ENCODE measurements around the gene ZNF787.

ZNF787 gene

DNA sequence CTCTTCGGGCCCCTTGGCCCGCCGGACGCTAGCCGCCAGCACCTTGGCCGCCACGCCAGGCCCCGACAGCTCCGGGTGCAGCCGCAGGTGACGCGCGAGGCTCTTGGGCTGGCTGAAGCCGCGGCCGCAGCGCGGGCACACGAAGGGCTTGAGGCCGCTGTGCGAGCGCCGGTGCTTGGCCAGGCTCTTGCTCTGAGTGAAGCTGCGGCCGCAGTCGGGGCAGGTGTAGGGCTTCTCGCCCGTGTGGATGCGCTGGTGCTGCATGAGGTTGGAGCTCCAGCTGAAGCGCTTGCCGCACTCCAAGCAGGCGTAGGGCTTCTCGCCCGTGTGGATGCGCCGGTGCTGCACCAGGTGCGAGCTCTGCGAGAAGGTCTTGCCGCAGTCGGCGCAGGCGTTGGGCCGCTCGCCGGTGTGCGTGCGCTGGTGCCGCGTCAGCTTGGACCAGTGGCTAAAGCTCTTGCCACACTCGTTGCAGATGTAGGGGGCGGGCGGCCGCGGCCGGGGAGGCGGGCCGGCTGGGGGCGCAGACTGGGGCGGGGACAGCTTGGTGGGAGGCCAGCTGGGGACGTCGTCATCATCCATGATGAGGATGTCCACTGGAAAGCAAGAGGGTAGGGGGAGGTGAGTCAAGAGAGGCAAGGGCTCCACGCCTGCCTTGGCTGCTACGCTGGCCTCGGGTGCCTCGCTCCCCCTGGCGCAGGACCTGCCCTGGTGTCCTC, 32.4 kb downstream of the ZNF787 start:
- DNase-seq (ENCODE audit: low read depth, low spot score) = no peak

DNA sequence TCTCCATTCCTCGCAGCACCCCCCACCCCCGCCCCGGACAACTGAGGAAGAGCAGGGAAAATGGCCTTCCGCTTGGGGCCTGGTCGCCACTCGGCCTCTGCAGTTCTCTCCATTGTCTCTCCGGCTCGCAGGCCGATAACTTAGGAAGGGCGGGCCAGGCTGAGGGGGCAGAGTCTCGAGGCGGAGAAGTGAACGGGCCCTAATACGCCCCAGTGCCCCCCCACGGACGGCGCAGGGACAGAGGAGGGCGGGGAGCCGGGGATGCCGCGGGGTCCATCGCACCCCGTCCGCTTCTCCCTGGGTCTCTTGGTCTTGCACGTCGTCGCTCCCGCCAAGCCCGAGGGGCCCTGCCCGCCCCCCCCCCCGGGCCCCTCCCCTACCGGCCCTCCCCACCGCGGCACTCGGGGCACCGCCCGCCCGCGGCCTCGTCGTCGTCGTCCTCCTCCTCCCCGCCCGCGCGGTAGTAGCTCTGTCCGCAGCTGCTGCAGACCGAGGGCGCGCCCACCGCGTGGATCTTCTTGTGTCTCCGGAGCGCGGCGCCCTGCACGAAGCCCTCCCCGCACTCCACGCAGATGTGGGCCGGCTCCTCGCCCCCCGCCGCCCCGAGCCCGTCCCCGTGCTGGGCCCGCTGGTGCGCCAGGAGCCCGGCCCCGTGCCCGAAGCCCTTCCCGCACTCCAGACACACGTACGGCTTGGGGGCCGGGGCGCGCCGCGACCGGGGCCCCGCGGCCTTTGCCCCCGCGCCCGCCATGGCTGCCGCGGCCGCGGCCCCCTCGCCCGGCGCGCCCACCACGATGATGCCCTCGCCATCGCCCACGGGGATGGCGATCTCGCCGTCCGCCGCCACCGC, 33.2 kb downstream of the ZNF787 start:
- DNase-seq (ENCODE audit: low read depth, low spot score) = no peak

DNA sequence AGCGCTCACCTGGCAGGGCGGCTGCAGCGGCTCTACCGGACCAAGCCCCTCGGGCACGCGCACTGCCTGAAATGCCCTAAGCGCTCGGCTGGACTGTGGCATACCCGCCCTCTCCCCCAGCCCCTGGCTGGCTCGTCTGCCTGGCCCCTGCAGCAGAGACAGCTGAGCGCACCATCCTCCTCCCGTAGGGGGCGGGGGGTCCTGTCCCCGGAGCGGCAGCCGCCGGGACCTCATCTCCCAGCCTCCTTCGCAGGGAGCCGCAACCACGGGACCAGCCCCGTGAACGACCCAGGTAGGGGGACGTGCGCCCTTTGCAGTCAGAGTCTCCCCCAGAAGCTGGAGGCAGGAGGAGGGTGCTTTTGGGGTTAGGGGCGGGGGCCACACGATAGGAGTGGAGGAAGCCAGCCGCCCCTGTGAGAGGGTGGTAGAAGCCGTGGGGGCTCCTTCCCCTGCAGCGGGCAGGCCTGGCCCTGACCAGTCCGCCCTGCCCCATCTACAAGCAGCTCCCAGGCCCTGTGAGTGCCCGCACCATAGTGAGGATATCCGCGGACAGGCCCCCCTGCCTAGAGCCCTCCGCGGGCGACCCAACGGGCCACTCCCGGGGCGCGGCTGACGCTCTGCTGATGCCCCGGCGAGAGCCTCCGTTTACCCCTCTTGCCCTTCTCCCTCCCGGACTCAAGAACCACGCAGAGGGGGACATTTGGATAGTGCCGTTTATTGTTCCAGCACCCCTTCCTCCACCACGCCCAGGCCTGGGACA, 34.2 kb downstream of the ZNF787 start:
- DNase-seq (ENCODE audit: low read depth, low spot score) = no peak

DNA sequence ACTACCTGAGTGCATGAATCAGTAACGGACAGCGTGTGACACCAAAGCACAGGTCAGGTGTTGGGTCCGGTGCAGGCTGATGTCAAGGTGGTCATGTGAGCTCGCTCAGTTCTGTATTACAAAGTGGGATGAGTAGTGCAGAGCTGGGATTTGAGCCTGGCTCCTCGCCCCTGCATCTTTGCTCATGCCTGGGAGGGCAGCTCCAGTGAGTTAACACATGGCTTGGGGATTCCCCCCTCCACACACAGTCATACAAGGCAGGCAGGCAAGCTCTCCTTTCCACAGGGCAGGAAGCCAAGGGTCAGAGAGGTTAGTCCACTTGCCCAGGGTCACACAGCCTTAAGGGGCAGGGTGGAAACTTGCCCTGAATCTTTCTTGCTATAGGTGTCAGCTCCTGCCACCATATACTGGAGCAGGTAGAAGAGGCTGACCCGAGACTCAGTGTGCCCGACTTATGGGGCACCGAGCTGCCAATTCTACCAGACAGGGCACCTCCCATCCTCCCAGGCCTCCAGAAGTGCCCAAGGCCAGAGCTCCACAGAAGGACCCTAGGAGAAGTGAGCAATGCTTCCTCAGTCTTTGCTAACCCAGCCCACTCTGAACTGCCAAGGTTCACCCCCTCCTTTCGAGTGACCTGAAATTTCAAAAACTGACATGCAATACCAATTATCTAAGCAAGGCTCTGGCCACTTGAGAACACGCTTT, 35.4 kb downstream of the ZNF787 start:
- DNase-seq (ENCODE audit: low read depth, low spot score) = no peak

DNA sequence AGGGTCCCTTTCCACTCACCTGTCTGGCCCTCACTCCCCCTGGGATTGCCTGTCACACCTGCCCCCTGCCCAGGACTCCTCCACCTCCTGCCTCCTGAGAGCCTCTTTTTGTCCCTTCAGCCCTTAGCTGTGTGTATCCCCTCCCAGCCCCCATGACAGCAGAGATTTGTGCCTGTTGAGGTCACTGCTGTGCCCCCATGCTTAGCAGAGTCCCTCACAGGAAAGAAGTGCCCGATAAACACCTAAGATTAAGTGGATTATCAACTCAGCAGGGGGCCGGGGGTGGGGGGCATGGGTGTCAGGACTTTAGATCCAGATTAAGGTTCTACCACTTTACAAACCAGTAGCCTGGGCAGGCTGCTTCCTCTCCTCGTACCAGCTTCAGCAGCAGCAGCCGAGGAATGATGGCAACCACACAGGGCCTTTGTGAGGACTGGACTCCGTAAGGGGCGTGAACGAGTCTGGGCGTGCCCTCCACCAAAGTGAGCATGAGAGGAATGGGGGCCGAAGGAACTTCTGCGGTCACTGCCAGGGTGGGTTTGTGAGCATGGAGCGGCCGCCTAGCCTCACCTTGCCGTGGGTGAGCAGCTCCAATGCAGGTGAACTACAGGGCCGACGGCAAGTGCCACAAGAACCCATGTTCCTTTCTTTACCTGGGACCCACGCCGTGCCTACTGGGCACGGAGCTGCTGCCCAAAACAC, 36.1 kb downstream of the ZNF787 start:
- no peak for DNase-seq (ENCODE audit: low read depth, low spot score)

DNA sequence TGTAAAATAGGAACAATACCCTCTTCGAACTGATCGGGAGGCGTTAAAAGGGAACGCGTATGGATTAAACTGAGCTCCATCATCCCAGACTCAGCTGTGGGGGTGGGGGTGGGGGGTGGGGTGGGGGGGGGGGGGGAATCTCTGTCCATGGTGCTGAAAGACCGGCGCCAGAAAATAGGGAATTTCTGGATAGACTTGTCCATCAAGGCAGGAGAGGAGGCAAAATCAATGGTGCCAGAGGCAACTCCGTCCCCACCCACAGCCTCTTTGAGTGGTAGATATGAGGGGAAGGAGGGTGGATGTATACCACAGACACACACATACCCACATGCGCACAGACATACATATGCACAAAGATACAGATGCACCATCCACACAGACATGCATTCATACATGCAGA, 37.4 kb downstream of the ZNF787 start:
- no peak for DNase-seq (ENCODE audit: low read depth, low spot score)

DNA sequence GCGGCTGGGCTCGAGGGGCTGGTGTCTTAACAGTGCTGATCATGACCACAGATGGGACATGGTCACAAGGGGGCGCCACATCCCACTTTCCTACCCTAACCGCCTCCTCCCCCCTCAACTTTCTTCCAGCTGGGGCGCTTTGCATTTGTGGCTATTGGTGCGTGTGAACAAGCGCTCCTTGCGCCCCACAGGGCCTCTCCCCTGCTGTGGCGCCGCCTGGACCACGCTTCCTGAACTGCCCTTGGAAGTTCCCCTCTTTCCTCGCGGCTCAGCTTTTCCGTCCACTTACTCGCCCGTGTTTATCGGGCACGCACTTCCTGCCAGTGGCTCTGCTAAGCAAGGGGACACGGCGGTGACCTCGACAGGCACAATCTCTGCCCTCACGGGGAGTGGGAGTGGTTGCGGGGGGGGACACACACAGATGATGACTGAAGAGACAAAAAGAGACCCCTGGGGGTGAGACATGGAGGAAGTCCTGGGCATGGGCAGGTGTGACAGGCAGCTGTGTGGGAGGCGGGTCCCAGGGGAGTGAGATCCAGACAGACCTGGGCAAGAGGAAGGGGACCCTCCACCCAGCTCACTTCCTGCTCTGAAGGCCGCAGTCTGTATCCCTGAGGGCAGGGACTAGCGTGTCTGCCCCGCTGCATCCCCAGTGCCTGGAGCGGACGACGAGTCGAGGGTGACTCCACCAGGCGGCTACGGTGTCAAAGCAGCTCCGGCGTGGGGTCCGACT, 40.3 kb downstream of the ZNF787 start:
- no peak for DNase-seq (ENCODE audit: low read depth, low spot score)

DNA sequence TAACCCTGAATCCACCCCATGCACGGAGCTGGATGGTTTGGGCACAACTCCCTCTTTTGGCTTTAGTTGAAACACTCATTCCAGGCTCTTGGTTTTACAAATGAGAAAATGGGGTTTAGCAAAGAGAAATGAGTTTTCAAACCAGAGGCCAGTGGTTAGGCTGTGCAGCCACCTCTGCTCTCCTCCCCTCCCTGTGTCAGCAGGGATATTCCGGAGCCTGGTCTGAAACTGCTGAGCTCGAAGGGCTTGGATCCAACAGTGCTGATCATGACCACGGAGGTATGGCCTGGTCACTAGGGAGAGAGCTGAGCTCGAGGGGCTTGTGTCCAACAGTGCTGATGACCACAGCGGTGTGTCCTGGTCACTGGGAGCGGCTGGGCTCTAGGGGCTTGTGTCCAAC, 41.5 kb downstream of the ZNF787 start:
- no peak for DNase-seq (ENCODE audit: low read depth, low spot score)

DNA sequence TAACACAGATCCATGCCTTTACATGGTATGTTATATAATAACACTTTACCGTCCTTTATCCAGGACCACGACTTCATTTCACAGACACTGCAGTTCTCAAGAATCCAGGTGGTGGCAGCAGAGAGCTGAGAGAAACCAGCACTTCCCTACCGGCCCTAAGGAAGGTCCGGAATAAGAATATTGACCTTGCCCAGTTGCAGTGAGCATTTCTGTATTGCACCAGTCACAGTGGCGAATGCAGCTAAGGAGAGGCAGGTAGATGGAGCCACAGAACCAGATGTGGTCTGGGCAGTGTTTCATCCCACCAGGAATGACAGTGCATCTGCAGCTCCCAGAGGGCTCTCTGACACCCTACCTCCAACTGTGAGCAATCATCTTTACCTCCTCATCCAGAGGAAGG, 44.6 kb downstream of the ZNF787 start:
- no peak for DNase-seq (ENCODE audit: low read depth, low spot score)

DNA sequence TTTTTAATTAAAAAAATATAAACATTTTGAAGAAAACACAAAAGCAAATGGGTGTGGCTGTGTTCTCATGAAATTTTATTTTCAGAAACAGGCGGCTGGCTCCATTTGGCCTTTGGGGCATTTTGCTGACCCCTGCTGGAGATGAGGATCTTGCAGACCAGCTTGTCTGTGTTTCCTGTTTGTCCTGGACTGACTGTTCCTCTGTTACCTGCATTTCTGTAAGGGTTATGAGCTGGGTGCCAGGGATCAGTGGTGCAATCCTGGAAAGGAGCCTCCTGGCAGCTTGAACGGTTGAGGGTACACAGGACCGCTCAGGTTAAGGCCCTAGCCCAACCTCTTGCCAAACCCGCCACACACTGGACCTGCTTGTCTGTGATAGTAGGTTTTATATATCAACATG, 49.9 kb downstream of the ZNF787 start:
- DNase-seq (ENCODE audit: low read depth, low spot score) = no peak

DNA sequence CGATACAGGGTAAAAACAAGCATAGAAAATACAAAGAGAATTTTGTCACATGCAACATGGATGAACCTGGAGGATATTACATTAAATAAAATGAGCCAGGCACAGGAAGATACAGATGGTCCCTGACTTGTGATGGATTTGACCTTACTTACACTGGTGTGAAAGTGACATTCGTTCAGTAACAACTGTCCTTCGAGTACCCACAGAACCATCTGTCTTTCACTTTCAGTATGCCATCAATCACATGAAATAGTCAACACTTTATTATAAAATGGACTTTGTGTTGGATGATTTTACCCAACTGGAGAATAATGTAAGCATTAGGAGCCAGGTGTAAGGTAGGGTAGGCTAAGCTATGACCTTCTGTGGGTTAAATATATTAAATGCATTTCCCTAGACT, 51.5 kb downstream of the ZNF787 start:
- DNase-seq (ENCODE audit: low read depth, low spot score) = no peak

DNA sequence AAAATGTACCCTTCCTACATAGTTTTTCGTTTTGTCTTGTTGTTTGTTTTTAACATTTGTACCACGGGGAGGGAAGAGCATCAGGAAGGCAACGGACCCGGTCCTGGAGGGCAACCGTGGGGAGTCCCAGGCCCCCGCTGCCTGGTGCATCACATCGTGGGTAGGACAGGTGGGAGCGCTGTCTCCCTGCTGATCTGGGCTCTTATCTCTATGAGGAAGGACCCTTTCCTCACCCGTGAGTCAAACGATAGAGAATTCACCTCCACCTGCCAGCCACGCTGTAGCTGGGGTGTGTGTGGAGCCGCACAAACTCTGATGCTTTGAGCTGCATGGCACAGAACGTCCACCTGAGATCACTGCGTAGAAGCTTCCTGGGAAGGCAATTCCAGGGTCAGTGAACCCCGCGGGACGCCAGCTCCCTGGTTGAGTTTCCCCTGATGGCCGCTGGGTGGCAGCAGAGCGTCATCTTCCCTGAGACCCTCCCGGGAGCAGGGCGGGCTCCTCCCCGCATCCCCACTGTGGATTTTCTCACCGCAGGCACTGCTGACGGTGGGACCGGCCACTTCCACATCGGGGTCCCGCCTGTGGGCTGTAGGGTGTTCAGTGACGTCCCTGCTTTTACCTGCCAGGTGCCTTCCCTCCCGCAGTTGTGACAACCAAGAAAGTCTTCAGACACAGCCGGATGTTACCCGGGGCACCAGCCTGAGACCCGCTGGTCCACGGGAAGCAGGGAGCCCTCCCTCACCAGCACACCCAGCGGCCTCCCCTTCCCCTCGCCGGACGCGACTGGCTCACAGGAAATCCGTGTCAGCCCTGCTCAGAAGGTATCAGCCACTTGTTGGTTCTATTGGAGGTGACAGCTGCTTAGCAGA, 54.7 kb downstream of the ZNF787 start:
- no peak for DNase-seq (ENCODE audit: low read depth, low spot score)

DNA sequence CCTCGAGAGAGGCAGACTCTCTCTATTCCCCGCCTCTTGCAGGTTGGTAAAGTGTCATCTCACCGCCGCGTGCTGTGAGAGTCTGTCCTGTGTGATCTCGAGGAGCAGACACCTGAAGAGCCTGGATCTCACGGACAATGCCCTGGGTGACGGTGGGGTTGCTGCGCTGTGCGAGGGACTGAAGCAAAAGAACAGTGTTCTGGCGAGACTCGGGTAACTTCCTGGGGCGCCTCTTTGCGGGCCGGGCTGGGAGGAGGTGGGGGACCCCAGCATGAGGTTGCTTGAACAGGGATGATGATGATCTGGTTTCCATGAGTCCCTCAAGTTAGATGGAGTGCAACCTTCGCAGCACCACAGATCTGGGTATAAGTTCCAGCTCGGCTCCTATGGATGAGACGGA, 67.5 kb downstream of the ZNF787 start:
- no peak for DNase-seq (ENCODE audit: low read depth, low spot score)

All from iPS DF 19.7 (cell line).